Measurements from ENCODE around the gene SLC22A17. TPM values are rescaled to one million over a fixed set of nuclear protein-coding genes. Genes with fewer than 3 reads are reported as not detected.
A peak's percentile ranks its signal among the peaks of the same experiment; 100 is the strongest.

The SLC22A17 gene
- total and polyA plus RNA-seq, 2 of the 13 experiments (the other 11 are each of a cell fraction or from before 2014, with no cell fraction given): 0.95 to 1.1 TPM

DNA sequence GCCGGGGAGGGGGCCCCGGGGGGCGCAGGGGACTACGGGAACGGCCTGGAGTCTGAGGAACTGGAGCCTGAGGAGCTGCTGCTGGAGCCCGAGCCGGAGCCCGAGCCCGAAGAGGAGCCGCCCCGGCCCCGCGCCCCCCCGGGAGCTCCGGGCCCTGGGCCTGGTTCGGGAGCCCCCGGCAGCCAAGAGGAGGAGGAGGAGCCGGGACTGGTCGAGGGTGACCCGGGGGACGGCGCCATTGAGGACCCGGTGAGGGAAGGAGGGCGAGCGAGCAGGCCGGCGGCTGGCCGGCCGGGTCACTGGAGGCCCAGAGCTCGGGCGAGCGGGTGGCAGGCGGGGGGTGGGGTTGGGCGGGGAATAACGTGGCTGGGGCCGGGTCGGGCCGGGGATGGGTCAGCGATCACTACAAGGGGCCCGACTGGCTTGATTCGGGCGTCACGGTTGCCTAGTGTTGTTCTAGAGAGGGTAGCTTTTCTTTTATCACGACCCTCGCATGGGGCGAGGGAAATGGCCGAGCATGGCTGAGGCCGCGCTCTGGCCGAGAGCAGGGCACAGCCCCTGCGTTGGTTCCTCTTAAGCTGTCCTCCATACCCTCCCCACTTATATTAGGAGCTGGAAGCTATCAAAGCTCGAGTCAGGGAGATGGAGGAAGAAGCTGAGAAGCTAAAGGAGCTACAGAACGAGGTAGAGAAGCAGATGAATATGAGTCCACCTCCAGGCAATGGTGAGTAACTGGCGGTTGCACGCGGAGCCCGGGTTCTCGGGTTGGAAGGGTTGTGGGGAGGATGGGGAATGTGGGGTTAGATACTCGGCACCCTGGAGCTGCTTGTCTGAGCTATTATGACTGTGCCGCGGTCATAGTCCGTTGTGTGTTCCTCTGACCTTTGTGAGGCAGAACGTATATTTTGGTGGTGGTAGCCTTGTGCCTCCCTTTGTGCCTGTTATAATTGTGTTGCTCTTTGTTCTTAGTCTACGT is 30.8 kb downstream of the SLC22A17 start (continued):
- TF ChIP-seq, protein P1, sequence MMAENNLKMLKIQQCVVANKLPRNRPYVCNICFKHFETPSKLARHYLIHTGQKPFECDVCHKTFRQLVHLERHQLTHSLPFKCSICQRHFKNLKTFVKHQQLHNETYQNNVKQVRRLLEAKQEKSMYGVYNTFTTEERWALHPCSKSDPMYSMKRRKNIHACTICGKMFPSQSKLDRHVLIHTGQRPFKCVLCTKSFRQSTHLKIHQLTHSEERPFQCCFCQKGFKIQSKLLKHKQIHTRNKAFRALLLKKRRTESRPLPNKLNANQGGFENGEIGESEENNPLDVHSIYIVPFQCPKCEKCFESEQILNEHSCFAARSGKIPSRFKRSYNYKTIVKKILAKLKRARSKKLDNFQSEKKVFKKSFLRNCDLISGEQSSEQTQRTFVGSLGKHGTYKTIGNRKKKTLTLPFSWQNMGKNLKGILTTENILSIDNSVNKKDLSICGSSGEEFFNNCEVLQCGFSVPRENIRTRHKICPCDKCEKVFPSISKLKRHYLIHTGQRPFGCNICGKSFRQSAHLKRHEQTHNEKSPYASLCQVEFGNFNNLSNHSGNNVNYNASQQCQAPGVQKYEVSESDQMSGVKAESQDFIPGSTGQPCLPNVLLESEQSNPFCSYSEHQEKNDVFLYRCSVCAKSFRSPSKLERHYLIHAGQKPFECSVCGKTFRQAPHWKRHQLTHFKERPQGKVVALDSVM (CRISPR knock-in tag; IDR thresholded peaks at IDR 0.05): peak; percentile 27; the same call in 1 of the 2 replicates
- TF ChIP-seq GTF2F1 (IDR thresholded peaks at IDR 0.05; ENCODE audit: low read length) (no peak), SP1 (IDR thresholded peaks at IDR 0.05) (no peak), SP1 (CRISPR knock-in tag; IDR thresholded peaks at IDR 0.05) (peak; percentile 15; the same call in 1 of the 2 replicates), ZFAT (CRISPR knock-in tag; conservative IDR thresholded peaks at IDR 0.05) (no peak; the same call in 1 of the 2 replicates), NAIF1 (CRISPR knock-in tag; IDR thresholded peaks at IDR 0.05; ENCODE audit: borderline replicate concordance) (peak; percentile 72; the same call in 1 of the 2 replicates), ZMYM2 (CRISPR knock-in tag; IDR thresholded peaks at IDR 0.05) (no peak), TBL1XR1 (IDR thresholded peaks at IDR 0.05; ENCODE audit: borderline replicate concordance, low read length, partially characterized antibody) (no peak), HMG20B (CRISPR knock-in tag; conservative IDR thresholded peaks at IDR 0.05) (no peak; the same call in 1 of the 2 replicates), DMAP1 (CRISPR knock-in tag; IDR thresholded peaks at IDR 0.05) (peak; percentile 2; the same call in 1 of the 2 replicates), ZNF484 (CRISPR knock-in tag; IDR thresholded peaks at IDR 0.05; ENCODE audit: borderline replicate concordance, low read depth) (no peak), ZNF33B (CRISPR knock-in tag; IDR thresholded peaks at IDR 0.05) (peak; percentile 48; the same call in 1 of the 2 replicates)
- TF ChIP-seq, protein P2, sequence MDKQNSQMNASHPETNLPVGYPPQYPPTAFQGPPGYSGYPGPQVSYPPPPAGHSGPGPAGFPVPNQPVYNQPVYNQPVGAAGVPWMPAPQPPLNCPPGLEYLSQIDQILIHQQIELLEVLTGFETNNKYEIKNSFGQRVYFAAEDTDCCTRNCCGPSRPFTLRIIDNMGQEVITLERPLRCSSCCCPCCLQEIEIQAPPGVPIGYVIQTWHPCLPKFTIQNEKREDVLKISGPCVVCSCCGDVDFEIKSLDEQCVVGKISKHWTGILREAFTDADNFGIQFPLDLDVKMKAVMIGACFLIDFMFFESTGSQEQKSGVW (CRISPR knock-in tag; IDR thresholded peaks at IDR 0.05; ENCODE audit: borderline replicate concordance): no peak
- TF ChIP-seq, protein P3, sequence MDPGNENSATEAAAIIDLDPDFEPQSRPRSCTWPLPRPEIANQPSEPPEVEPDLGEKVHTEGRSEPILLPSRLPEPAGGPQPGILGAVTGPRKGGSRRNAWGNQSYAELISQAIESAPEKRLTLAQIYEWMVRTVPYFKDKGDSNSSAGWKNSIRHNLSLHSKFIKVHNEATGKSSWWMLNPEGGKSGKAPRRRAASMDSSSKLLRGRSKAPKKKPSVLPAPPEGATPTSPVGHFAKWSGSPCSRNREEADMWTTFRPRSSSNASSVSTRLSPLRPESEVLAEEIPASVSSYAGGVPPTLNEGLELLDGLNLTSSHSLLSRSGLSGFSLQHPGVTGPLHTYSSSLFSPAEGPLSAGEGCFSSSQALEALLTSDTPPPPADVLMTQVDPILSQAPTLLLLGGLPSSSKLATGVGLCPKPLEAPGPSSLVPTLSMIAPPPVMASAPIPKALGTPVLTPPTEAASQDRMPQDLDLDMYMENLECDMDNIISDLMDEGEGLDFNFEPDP (CRISPR knock-in tag; conservative IDR thresholded peaks at IDR 0.05): no peak
- TF ChIP-seq, protein P4, sequence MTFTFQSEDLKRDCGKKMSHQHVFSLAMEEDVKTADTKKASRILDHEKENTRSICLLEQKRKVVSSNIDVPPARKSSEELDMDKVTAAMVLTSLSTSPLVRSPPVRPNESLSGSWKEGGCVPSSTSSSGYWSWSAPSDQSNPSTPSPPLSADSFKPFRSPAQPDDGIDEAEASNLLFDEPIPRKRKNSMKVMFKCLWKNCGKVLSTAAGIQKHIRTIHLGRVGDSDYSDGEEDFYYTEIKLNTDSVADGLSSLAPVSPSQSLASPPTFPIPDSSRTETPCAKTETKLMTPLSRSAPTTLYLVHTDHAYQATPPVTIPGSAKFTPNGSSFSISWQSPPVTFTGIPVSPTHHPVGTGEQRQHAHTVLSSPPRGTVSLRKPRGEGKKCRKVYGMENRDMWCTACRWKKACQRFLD (CRISPR knock-in tag; IDR thresholded peaks at IDR 0.05; ENCODE audit: borderline replicate concordance): peak; percentile 53; the same call in 1 of the 2 replicates
- TF ChIP-seq, protein P5, sequence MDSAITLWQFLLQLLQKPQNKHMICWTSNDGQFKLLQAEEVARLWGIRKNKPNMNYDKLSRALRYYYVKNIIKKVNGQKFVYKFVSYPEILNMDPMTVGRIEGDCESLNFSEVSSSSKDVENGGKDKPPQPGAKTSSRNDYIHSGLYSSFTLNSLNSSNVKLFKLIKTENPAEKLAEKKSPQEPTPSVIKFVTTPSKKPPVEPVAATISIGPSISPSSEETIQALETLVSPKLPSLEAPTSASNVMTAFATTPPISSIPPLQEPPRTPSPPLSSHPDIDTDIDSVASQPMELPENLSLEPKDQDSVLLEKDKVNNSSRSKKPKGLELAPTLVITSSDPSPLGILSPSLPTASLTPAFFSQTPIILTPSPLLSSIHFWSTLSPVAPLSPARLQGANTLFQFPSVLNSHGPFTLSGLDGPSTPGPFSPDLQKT (CRISPR knock-in tag; IDR thresholded peaks at IDR 0.05; ENCODE audit: borderline replicate concordance): no peak
- TF ChIP-seq, protein P6, sequence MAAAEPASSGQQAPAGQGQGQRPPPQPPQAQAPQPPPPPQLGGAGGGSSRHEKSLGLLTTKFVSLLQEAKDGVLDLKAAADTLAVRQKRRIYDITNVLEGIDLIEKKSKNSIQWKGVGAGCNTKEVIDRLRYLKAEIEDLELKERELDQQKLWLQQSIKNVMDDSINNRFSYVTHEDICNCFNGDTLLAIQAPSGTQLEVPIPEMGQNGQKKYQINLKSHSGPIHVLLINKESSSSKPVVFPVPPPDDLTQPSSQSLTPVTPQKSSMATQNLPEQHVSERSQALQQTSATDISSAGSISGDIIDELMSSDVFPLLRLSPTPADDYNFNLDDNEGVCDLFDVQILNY (CRISPR knock-in tag; conservative IDR thresholded peaks at IDR 0.05): no peak
- TF ChIP-seq, protein P7, sequence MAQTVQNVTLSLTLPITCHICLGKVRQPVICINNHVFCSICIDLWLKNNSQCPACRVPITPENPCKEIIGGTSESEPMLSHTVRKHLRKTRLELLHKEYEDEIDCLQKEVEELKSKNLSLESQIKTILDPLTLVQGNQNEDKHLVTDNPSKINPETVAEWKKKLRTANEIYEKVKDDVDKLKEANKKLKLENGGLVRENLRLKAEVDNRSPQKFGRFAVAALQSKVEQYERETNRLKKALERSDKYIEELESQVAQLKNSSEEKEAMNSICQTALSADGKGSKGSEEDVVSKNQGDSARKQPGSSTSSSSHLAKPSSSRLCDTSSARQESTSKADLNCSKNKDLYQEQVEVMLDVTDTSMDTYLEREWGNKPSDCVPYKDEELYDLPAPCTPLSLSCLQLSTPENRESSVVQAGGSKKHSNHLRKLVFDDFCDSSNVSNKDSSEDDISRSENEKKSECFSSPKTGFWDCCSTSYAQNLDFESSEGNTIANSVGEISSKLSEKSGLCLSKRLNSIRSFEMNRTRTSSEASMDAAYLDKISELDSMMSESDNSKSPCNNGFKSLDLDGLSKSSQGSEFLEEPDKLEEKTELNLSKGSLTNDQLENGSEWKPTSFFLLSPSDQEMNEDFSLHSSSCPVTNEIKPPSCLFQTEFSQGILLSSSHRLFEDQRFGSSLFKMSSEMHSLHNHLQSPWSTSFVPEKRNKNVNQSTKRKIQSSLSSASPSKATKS (CRISPR knock-in tag; IDR thresholded peaks at IDR 0.05): peak; percentile 63; the same call in 1 of the 2 replicates
